GM18526 (cell line): ENCODE measurements around the gene KANSL1.

Experiments
- POLR2A ChIP-seq: IDR thresholded peaks from 3 replicates; pipeline ENCODE4 v1.6.1; 2011; ENCODE audit not compliant: insufficient read length; ENCODE audit errors: extremely low read depth

The KANSL1 gene

GRCh38 chr17:46012506-46013079 lies 180.6 kb downstream of the KANSL1 start:
- no peak for TF ChIP-seq POLR2A

GRCh38 chr17:46011711-46012505 lies 181.3 kb downstream of the KANSL1 start:
- TF ChIP-seq POLR2A, result no peak

GRCh38 chr17:46010597-46011186 lies 182.5 kb downstream of the KANSL1 start:
- TF ChIP-seq POLR2A, result no peak

DNA sequence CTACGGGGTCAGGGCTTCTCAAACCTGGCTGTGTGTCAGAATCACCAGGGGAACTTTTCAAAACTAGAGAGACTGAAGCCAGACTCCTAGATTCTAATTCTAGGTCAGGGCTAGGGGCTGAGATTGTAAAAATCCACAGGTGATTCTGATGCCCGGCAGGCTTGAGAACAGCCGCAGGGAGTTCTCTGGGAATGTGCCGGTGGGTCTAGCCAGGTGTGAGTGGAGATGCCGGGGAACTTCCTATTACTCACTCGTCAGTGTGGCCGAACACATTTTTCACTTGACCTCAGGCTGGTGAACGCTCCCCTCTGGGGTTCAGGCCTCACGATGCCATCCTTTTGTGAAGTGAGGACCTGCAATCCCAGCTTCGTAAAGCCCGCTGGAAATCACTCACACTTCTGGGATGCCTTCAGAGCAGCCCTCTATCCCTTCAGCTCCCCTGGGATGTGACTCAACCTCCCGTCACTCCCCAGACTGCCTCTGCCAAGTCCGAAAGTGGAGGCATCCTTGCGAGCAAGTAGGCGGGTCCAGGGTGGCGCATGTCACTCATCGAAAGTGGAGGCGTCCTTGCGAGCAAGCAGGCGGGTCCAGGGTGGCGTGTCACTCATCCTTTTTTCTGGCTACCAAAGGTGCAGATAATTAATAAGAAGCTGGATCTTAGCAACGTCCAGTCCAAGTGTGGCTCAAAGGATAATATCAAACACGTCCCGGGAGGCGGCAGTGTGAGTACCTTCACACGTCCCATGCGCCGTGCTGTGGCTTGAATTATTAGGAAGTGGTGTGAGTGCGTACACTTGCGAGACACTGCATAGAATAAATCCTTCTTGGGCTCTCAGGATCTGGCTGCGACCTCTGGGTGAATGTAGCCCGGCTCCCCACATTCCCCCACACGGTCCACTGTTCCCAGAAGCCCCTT lies 183.3 kb downstream of the KANSL1 start:
- no peak for TF ChIP-seq POLR2A

DNA sequence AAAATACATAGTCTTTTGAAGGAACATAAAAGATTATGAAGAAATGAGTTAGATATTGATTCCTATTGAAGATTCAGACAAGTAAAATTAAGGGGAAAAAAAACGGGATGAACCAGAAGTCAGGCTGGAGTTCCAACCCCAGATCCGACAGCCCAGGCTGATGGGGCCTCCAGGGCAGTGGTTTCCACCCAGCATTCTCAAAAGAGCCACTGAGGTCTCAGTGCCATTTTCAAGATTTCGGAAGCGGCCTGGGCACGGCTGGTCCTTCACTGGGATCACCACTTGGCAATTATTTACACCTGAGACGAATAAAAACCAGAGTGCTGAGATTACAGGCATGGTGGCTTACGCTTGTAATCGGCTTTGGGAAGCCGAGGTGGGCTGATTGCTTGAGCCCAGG lies 184.6 kb downstream of the KANSL1 start:
- TF ChIP-seq POLR2A, result no peak

- TF ChIP-seq POLR2A, result no peak
Measured at GRCh38 chr17:46007461-46007965, 185.7 kb downstream of the KANSL1 start.

DNA sequence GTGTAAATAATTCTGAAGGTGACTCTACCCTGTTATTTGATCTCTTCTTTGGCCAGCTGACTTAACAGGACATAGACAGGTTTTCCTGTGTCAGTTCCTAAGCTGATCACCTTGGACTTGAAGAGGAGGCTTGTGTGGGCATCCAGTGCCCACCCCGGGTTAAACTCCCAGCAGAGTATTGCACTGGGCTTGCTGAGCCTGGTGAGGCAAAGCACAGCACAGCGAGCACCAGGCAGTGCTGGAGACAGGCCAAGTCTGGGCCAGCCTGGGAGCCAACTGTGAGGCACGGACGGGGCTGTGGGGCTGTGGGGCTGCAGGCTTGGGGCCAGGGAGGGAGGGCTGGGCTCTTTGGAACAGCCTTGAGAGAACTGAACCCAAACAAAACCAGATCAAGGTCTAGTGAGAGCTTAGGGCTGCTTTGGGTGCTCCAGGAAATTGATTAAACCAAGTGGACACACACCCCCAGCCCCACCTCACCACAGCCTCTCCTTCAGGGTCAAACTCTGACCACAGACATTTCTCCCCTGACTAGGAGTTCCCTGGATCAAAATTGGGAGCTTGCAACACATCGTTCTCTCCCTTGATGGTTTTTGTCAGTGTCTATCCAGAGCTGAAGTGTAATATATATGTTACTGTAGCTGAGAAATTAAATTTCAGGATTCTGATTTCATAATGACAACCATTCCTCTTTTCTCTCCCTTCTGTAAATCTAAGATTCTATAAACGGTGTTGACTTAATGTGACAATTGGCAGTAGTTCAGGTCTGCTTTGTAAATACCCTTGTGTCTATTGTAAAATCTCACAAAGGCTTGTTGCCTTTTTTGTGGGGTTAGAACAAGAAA lies 189.1 kb downstream of the KANSL1 start:
- no peak for TF ChIP-seq POLR2A

DNA sequence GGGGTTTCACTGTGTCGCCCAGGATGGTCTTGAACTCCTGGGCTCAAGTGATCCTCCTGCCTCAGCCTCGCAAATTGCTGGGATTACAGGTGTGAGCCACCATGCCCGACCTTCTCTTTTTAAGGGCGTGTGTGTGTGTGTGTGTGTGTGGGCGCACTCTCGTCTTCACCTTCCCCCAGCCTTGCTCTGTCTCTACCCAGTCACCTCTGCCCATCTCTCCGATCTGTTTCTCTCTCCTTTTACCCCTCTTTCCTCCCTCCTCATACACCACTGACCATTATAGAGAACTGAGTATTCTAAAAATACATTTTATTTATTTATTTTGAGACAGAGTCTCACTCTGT lies 190.3 kb downstream of the KANSL1 start:
- TF ChIP-seq POLR2A, result no peak

GRCh38 chr17:46002311-46002972 lies 190.8 kb downstream of the KANSL1 start:
- no peak for TF ChIP-seq POLR2A

DNA sequence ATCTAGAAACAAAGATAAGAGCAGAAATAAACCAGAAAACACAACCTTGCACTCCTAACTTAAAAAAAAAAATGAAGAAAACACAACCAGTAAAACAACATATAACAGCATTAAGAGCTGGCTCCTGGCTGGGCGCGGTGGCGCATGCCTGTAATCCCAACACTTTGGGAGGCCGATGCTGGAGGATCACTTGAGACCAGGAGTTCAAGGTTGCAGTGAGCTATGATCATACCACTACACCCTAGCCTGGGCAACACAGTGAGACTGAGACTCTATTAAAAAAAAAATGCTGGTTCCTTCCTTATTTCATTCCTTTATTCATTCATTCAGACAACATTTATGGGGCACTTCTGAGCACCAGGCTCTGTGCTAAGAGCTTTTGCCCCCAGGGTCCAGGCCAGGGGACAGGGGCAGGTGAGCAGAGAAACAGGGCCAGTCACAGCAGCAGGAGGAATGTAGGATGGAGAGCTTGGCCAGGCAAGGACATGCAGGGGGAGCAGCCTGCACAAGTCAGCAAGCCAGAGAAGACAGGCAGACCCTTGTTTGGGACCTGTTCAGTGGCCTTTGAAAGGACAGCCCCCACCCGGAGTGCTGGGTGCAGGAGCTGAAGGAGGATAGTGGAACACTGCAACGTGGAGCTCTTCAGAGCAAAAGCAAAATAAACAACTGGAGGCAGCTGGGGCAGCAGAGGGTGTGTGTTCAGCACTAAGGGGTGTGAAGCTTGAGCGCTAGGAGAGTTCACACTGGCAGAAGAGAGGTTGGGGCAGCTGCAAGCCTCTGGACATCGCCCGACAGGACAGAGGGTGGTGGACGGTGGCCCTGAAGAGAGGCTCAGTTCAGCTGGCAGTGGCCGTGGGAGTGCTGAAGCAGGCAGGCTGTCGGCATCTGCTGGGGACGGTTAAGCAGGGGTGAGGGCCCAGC lies 191.6 kb downstream of the KANSL1 start:
- TF ChIP-seq POLR2A, result no peak

DNA sequence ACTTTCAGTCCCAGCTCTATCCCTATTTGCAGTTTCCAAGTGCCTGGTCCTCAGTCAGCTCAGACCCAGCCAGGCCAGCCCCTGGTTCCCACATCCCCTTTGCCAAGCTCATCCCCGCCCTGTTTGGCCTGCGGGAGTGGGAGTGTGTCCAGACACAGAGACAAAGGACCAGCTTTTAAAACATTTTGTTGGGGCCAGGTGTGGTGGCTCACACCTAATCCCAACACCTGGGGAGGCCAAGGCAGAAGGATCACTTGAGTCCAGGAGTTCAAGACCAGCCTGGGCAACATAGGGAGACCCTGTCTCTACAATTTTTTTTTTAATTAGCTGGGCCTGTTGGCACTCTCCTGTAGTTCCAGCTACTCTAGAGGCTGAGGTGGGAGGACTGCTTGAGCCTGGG lies 192.5 kb downstream of the KANSL1 start:
- no peak for TF ChIP-seq POLR2A

DNA sequence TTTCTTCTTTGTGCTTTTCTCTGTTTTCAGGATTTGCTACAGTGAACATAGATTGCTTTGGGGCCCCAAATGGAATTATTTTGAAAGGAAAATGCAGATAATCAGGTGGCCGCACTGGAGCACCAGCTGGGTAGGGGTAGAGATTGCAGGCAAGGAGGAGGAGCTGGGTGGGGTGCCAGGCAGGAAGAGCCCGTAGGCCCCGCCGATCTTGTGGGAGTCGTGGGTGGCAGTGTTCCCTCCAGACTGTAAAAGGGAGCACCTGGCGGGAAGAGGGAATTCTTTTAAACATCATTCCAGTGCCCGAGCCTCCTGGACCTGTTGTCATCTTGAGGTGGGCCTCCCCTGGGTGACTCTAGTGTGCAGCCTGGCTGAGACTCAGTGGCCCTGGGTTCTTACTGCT lies 192.9 kb downstream of the KANSL1 start:
- no peak for TF ChIP-seq POLR2A

DNA sequence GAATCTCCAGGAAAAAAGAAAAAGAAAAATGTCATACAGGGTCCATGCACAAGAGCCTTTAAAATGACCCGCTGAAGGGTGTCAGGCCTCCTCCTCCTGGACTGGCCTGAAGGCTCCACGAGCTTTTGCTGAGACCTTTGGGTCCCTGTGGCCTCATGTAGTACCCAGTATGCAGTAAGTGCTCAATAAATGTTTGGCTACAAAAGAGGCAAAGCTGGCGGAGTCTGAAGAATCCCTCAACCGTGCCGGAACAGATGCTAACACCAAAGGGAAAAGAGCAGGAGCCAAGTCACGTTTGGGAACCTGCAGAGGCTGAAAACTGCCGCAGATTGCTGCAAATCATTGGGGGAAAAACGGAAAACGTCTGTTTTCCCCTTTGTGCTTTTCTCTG lies 193.3 kb downstream of the KANSL1 start:
- TF ChIP-seq POLR2A, result no peak
